ENCODE results near the gene PSEN1. TPM values are rescaled to one million over a fixed set of nuclear protein-coding genes. Genes with fewer than 3 reads are reported as not detected.

Gene PSEN1
- total and polyA plus RNA-seq, 10 of the 15 experiments (the other 5 are each of a cell fraction or from before 2014, with no cell fraction given) = 8.9 to 32.3 (median 21.8) TPM

GRCh38 chr14:73143003-73143402 lies 6.7 kb downstream of the PSEN1 start:
- H3K79me2 ChIP-seq (ENCODE audit: control insufficient read depth, insufficient read depth, low read length) = peaks cover 65% of the 10 kb centered on the region
- DNase-seq (ENCODE audit: low read depth, low spot score) = no peak
- CTCF ChIA-PET = interaction anchor here (1.2 to 1.5 kb wide), 2 partner anchors 98 to 324 kb away, joined by 3 read pairs; no protein-coding TSS in a partner anchor
- H3K4me3 ChIP-seq = no peak overlapping the region
- H3K27me3 ChIP-seq (replicated peaks in 1 of 2; ENCODE audit: control insufficient read depth in 2 of 2, insufficient read depth in 2 of 2, low read length in 1 of 2) = no peaks in the 10 kb centered on the region
- H3K9ac ChIP-seq (ENCODE audit: control insufficient read depth, insufficient read depth, low read length) = peak overlapping the region; percentile 16; the same call in 1 of the 2 replicates
- in situ Hi-C loops (cut with MboI) (no loop called here), intact Hi-C loops (cut with micrococcal nuclease; ENCODE audit: unreplicated experiment) (no loop called here)
- WGBS (ENCODE audit: insufficient coverage, insufficient replicate concordance, low lambda C conversion rate, missing lambda C conversion rate) = 98% methylated on average over 5 of the region's 5 CpGs
- FAIRE-seq = no peak
- H3K27ac ChIP-seq (ENCODE audit: control insufficient read depth, insufficient read depth) = peak overlapping the region; percentile 27; the same call in 1 of the 2 replicates
- SMC1A ChIA-PET (ENCODE audit: uncharacterized antibody, unreplicated experiment) = interaction anchor here (1.4 to 1.6 kb wide), 3 partner anchors 11 to 326 kb away, joined by 3 to 4 read pairs (median 4); no protein-coding TSS in a partner anchor
- peaks cover 0 to 1% of the 10 kb centered on the region in 2 experiments; a peak in 2 of 4 replicates for H3K36me3 ChIP-seq (ENCODE audit: control insufficient read depth in 2 of 2, insufficient read depth in 2 of 2, low read length in 1 of 2)
- RAD21 ChIA-PET (ENCODE audit: unreplicated experiment) = interaction anchor here (1.0 kb wide), 1 partner anchor 116 kb away, joined by 3 read pairs; the partner anchor contains the start of gene ZFYVE1
- H3K4me1 ChIP-seq (ENCODE audit: control insufficient read depth, insufficient read depth, low read length) = peaks cover 11% of the 10 kb centered on the region; the same call in 1 of the 2 replicates
- no peaks in the 10 kb centered on the region for H3K9me3 ChIP-seq (replicated peaks; ENCODE audit: control insufficient read depth, insufficient read depth, low read length)
- H3K4me2 ChIP-seq (ENCODE audit: control insufficient read depth, insufficient read depth) = peak overlapping the region; percentile 50
- no TSS peak for BruUV-seq (replicated peaks)
- H4K20me1 ChIP-seq (ENCODE audit: control insufficient read depth, insufficient read depth) = no peaks in the 10 kb centered on the region
- POLR2A ChIA-PET = interaction anchor here (0.5 to 1.0 kb wide), 2 partner anchors 116 to 1747 kb away, joined by 4 to 5 read pairs; partner anchors contain the start of gene ZFYVE1
- TF ChIP-seq ZNF274 (IDR thresholded peaks at IDR 0.05; ENCODE audit: insufficient read depth, insufficient read length) (no peak), ZBTB4 (CRISPR knock-in tag; IDR thresholded peaks at IDR 0.05) (no peak), PRDM15 (CRISPR knock-in tag; IDR thresholded peaks at IDR 0.05) (no peak), NR2C2 (IDR thresholded peaks at IDR 0.05; ENCODE audit: borderline replicate concordance, control insufficient read depth, insufficient read length, low read depth) (no peak), HSF1 (IDR thresholded peaks at IDR 0.05; ENCODE audit: low read depth, low read length) (no peak), ZNF622 (IDR thresholded peaks at IDR 0.05) (no peak), NFXL1 (IDR thresholded peaks at IDR 0.05; ENCODE audit: borderline replicate concordance) (no peak)
- ATAC-seq = peak; percentile 19
- H2AFZ ChIP-seq (ENCODE audit: control insufficient read depth, low read depth, low read length) = no peak overlapping the region

All from GM12878 (cell line).